Type B pancreatic cell (in vitro differentiated cells): ENCODE data around the gene OR1I1. TPM values are rescaled to one million over a fixed set of nuclear protein-coding genes. Genes with fewer than 3 reads are reported as not detected.

Source experiments
- DNase-seq: peaks from one replicate; pipeline ENCODE4 v3.0.0; 2021; ENCODE audit warnings: mixed read lengths; ENCODE audit not compliant: unreplicated experiment; ENCODE audit errors: extremely low spot score
- H3K27ac Mint-ChIP-seq: 2 replicates; pipeline ENCODE4 v1.8.0; 2021; ENCODE audit warnings: mild to moderate bottlenecking, mixed read lengths
- H3K27me3 Mint-ChIP-seq: 2 replicates; pipeline ENCODE4 v1.8.0; 2021; ENCODE audit warnings: mixed read lengths
- H3K36me3 Mint-ChIP-seq: 2 replicates; pipeline ENCODE4 v1.8.0; 2021; ENCODE audit warnings: mixed read lengths
- H3K4me1 Mint-ChIP-seq: one replicate; pipeline ENCODE4 v1.8.0; 2021; ENCODE audit warnings: mixed read lengths; ENCODE audit not compliant: unreplicated experiment
- H3K4me3 Mint-ChIP-seq: 2 replicates; pipeline ENCODE4 v1.8.0; 2021; ENCODE audit warnings: mild to moderate bottlenecking, mixed read lengths
- H3K9me3 Mint-ChIP-seq: 2 replicates; pipeline ENCODE4 v1.8.0; 2021; ENCODE audit warnings: mixed read lengths
- CTCF ChIP-seq: fragments of 200-600 bp; sonication (generic); conservative IDR thresholded peaks from 2 replicates; pipeline ENCODE4 v1.5.0; 2021; ENCODE audit warnings: antibody characterized with exemption, mild to moderate bottlenecking
- total RNA-seq: library from RNA; stranded (reverse); gene quantifications from 2 replicates; pipeline ENCODE4 v1.2.1, GENCODE V29; 2021; ENCODE audit warnings: low replicate concordance

OR1I1 gene
- total RNA-seq, 1 donor from 2014 or later: not detected

- H3K36me3 Mint-ChIP-seq: no peaks in the 10 kb centered on the region
- H3K9me3 Mint-ChIP-seq: no peaks in the 10 kb centered on the region
- no peak for TF ChIP-seq CTCF
- H3K27me3 Mint-ChIP-seq: peaks cover 4% of the 10 kb centered on the region
- peaks cover 8% of the 10 kb centered on the region for H3K4me1 Mint-ChIP-seq
- H3K4me3 Mint-ChIP-seq: no peak overlapping the region
- peak overlapping the region; percentile 54 for H3K27ac Mint-ChIP-seq
- no peak for DNase-seq
Observed at GRCh38 chr19:15137777-15138176, 55.8 kb downstream of the OR1I1 start.

GRCh38 chr19:15138427-15138826, 56.4 kb downstream of the OR1I1 start:
- Mint-ChIP-seq H3K27ac (peak overlapping the region; percentile 54), H3K36me3 (no peaks in the 10 kb centered on the region), H3K27me3 (peaks cover 4% of the 10 kb centered on the region), H3K4me1 (peaks cover 8% of the 10 kb centered on the region), H3K9me3 (no peaks in the 10 kb centered on the region), H3K4me3 (no peak overlapping the region)
- TF ChIP-seq CTCF: no peak
- DNase-seq: no peak

- Mint-ChIP-seq H3K4me3 (no peak overlapping the region), H3K27ac (no peak overlapping the region), H3K4me1 (peaks cover 5% of the 10 kb centered on the region), H3K36me3 (no peaks in the 10 kb centered on the region), H3K27me3 (peaks cover 4% of the 10 kb centered on the region), H3K9me3 (no peaks in the 10 kb centered on the region)
- no peak for TF ChIP-seq CTCF
- no peak for DNase-seq
Observed at GRCh38 chr19:15141143-15141542, 59.1 kb downstream of the OR1I1 start.

GRCh38 chr19:15142313-15142712, 60.3 kb downstream of the OR1I1 start:
- Mint-ChIP-seq H3K27ac (no peak overlapping the region), H3K9me3 (no peaks in the 10 kb centered on the region), H3K4me1 (no peaks in the 10 kb centered on the region), H3K4me3 (no peak overlapping the region), H3K27me3 (peaks cover 4% of the 10 kb centered on the region), H3K36me3 (no peaks in the 10 kb centered on the region)
- DNase-seq: no peak
- TF ChIP-seq CTCF: no peak

Other genes starting within 250 kb of the OR1I1 start
- gene OR7A5, start 247.0 kb upstream of the OR1I1 start, total RNA-seq: not detected in 2 replicates
- not detected in 2 replicates for gene OR7C1, start 247.0 kb upstream of the OR1I1 start, total RNA-seq
- gene OR7A10, start 233.3 kb upstream of the OR1I1 start, total RNA-seq: not detected in 2 replicates
- not detected in 2 replicates for gene OR7A17, start 196.1 kb upstream of the OR1I1 start, total RNA-seq
- not detected in 2 replicates for gene OR7C2, start 140.7 kb upstream of the OR1I1 start, total RNA-seq
- 6.4 and 15.2 TPM in 2 replicates for gene SLC1A6, start 102.3 kb upstream of the OR1I1 start, total RNA-seq
- gene CASP14, start 32.7 kb upstream of the OR1I1 start, total RNA-seq: not detected in 2 replicates
- 7.3 and 23.7 TPM in 2 replicates for gene SYDE1, start 25.2 kb downstream of the OR1I1 start, total RNA-seq
- 119 and 139 TPM in 2 replicates for gene NOTCH3, start 118.8 kb downstream of the OR1I1 start, total RNA-seq
- gene EPHX3, start 150.2 kb downstream of the OR1I1 start, total RNA-seq: 5.1 and 9.4 TPM in 2 replicates